SK-N-SH (cell line): ENCODE data around the gene DTX2. TPM values are rescaled to one million over a fixed set of nuclear protein-coding genes. Genes with fewer than 3 reads are reported as not detected.
"Not testable (repeated sequence)": the region's sequence is repeated elsewhere in the genome, so short reads cannot be mapped to it uniquely, and the experiment has no call there.

ENCODE experiments used
- CTCF ChIA-PET: fragments of 300-600, 350-600 bp; formaldehyde crosslinking; extraction: SDS; loops from one replicate; lab custom pipeline; 2021; lab: Yijun Ruan, JAX
- POLR2A ChIA-PET: fragments of 350-600 bp; sonication (Branson Sonifier 250); formaldehyde crosslinking; extraction: SDS; loops from one replicate; lab custom pipeline; 2020; ENCODE audit warnings: antibody characterized with exemption, inconsistent platforms; lab: Yijun Ruan, JAX
- DNase-seq: peaks from one replicate; pipeline ENCODE4 v3.0.0; 2012
- H2AFZ ChIP-seq: fragments of 200-600 bp; sonication (generic); 2 replicates; pipeline ENCODE4 v1.8.1; 2016; ENCODE audit warnings: antibody characterized with exemption, mild to moderate bottlenecking, low read depth
- H3F3A ChIP-seq: fragments of 200-600 bp; sonication (generic); replicated peaks from 2 replicates; pipeline ENCODE3; 2016; ENCODE audit warnings: antibody characterized with exemption, mild to moderate bottlenecking; ENCODE audit not compliant: insufficient read depth
- H3K27ac ChIP-seq, 2 experiments: fragments of 200-500 bp in 1 of 2; fragments of 200-600 bp in 1 of 2; sonication (Bioruptor generic) in 1 of 2; sonication (generic), shearing (Covaris generic) in 1 of 2; 2 replicates each; pipeline versions ENCODE4 v1.5.1 to v1.6.1; 2014 to 2016; ENCODE audit warnings: low read depth in 2 of 2, inconsistent platforms in 1 of 2, low read length in 1 of 2, mild to moderate bottlenecking in 1 of 2, mixed read lengths in 1 of 2
- H3K27me3 ChIP-seq: fragments of 200-600 bp; sonication (generic), shearing (Covaris generic); 2 replicates; pipeline ENCODE4 v1.6.1; 2016; ENCODE audit warnings: mixed run types; ENCODE audit not compliant: insufficient read depth
- H3K36me3 ChIP-seq, 2 experiments: fragments of 200-500 bp in 1 of 2; fragments of 200-600 bp in 1 of 2; sonication (Bioruptor generic) in 1 of 2; sonication (generic) in 1 of 2; replicated peaks in 1 of 2; 2 replicates each; pipeline versions ENCODE3 to v1.5.1; 2014 to 2016; ENCODE audit warnings: low read length in 1 of 2, mild to moderate bottlenecking in 1 of 2; ENCODE audit not compliant: insufficient read depth in 2 of 2, control insufficient read depth in 1 of 2
- H3K4me1 ChIP-seq, 2 experiments: fragments of 200-500 bp in 1 of 2; fragments of 200-600 bp in 1 of 2; sonication (Bioruptor generic) in 1 of 2; sonication (generic), shearing (Covaris generic) in 1 of 2; 2 replicates each; pipeline versions ENCODE4 v1.5.1 to v1.6.1; 2014 to 2016; ENCODE audit warnings: low read depth in 1 of 2, low read length in 1 of 2, mixed run types in 1 of 2; ENCODE audit not compliant: insufficient read depth in 2 of 2, control insufficient read depth in 1 of 2
- H3K4me2 ChIP-seq: fragments of 200-600 bp; sonication (generic), shearing (Covaris generic); 2 replicates; pipeline ENCODE4 v1.6.1; 2017; ENCODE audit warnings: mixed run types
- H3K4me3 ChIP-seq, 2 experiments: fragments of 200-500 bp in 1 of 2; fragments of 200-600 bp in 1 of 2; sonication (Bioruptor generic) in 1 of 2; sonication (generic), shearing (Covaris generic) in 1 of 2; 2 replicates each; pipeline versions ENCODE4 v1.5.1 to v1.8.1; 2014 to 2016; ENCODE audit warnings: low read depth in 2 of 2, inconsistent platforms in 1 of 2, low read length in 1 of 2, mild to moderate bottlenecking in 1 of 2, mixed read lengths in 1 of 2, moderate library complexity in 1 of 2
- H3K79me2 ChIP-seq: fragments of 200-600 bp; sonication (generic); 2 replicates; pipeline ENCODE4 v1.8.1; 2017; ENCODE audit warnings: mild to moderate bottlenecking; ENCODE audit not compliant: insufficient read depth
- H3K9ac ChIP-seq: fragments of 200-600 bp; sonication (generic); 2 replicates; pipeline ENCODE4 v1.6.1; 2017; ENCODE audit warnings: mixed run types
- H3K9me2 ChIP-seq: fragments of 200-600 bp; sonication (generic); 2 replicates; pipeline ENCODE4 v1.6.1; 2017; ENCODE audit warnings: mixed run types
- H3K9me3 ChIP-seq: fragments of 200-600 bp; sonication (generic); 2 replicates; pipeline ENCODE4 v1.6.1; 2017; ENCODE audit warnings: mixed run types, mild to moderate bottlenecking, moderate library complexity
- H4K20me1 ChIP-seq: fragments of 200-600 bp; sonication (generic); 2 replicates; pipeline ENCODE4 v1.6.1; 2017; ENCODE audit warnings: mild to moderate bottlenecking, mixed run types; ENCODE audit not compliant: insufficient read depth
- EP300 ChIP-seq, 2 experiments: IDR thresholded peaks; 2 replicates each; pipeline versions ENCODE4 v1.4.0 to v1.6.1; 2012; ENCODE audit warnings: borderline replicate concordance in 1 of 2, low read depth in 1 of 2, low read length in 1 of 2
- FOSL2 ChIP-seq: IDR thresholded peaks from 2 replicates; pipeline ENCODE4 v1.4.0; 2012; ENCODE audit warnings: low read depth, mild to moderate bottlenecking, moderate library complexity, borderline replicate concordance
- JUND ChIP-seq: IDR thresholded peaks from 2 replicates; pipeline ENCODE4 v1.4.0; 2012
- TAF1 ChIP-seq: IDR thresholded peaks from 2 replicates; pipeline ENCODE4 v1.6.1; 2012; ENCODE audit warnings: low read depth, mild to moderate bottlenecking, low read length, moderate library complexity, borderline replicate concordance
- TCF12 ChIP-seq: IDR thresholded peaks from 2 replicates; pipeline ENCODE4 v1.4.0; 2012
- TEAD4 ChIP-seq: IDR thresholded peaks from 2 replicates; pipeline ENCODE4 v1.4.0; 2012; ENCODE audit warnings: mild to moderate bottlenecking, borderline replicate concordance; ENCODE audit not compliant: insufficient read depth
- USF2 ChIP-seq: fragments of 150-350 bp; IDR thresholded peaks from 2 replicates; pipeline ENCODE4 v1.6.1; 2017; ENCODE audit warnings: antibody characterized with exemption, low read length, low read depth, borderline replicate concordance
- YY1 ChIP-seq: IDR thresholded peaks from 2 replicates; pipeline ENCODE4 v1.4.0; 2012; ENCODE audit warnings: low read depth, mild to moderate bottlenecking
- WGBS: methylation state at CpG from one replicate; pipeline ENCODE4 v1.1.6; 2017; ENCODE audit warnings: low lambda C conversion rate; 5-methylcytosine and 5-hydroxymethylcytosine counted together
- polyA plus RNA-seq, 3 experiments: library from polyadenylated mRNA; depleted of rRNA; stranded (reverse); fragments of >200 nt; gene quantifications; 2 replicates each; pipeline ENCODE4 v1.2.3, GENCODE V29; 2012
- TF ChIP-seq, protein P1 (sequence below): IDR thresholded peaks from 2 replicates; pipeline ENCODE4 v1.4.0; 2012; ENCODE audit warnings: low read depth
- TF ChIP-seq, protein P2 (sequence below): IDR thresholded peaks from 2 replicates; pipeline ENCODE4; 2012
- TF ChIP-seq, protein P3 (sequence below): IDR thresholded peaks from 2 replicates; pipeline ENCODE4 v1.6.1; 2012; ENCODE audit warnings: mild to moderate bottlenecking, low read depth, low read length, moderate library complexity

DTX2 gene
- polyA plus RNA-seq, 1 of the 3 experiments (the other 2 are of a cell fraction): 7.6 TPM

GRCh38 chr7:76417654-76418310, 43.7 kb upstream of the DTX2 start:
- H3K36me3 ChIP-seq, H3K27ac ChIP-seq, H3K27me3 ChIP-seq, H4K20me1 ChIP-seq, H3K4me1 ChIP-seq, DNase-seq, H2AFZ ChIP-seq, H3K9me3 ChIP-seq, POLR2A ChIA-PET, H3K9me2 ChIP-seq, H3K4me2 ChIP-seq, H3K4me3 ChIP-seq, CTCF ChIA-PET, H3K79me2 ChIP-seq, H3K9ac ChIP-seq: not testable (repeated sequence)
- WGBS: 96% methylated on average over 10 of the region's 10 CpGs
- H3F3A ChIP-seq: peaks cover 13% of the 10 kb centered on the region

DNA sequence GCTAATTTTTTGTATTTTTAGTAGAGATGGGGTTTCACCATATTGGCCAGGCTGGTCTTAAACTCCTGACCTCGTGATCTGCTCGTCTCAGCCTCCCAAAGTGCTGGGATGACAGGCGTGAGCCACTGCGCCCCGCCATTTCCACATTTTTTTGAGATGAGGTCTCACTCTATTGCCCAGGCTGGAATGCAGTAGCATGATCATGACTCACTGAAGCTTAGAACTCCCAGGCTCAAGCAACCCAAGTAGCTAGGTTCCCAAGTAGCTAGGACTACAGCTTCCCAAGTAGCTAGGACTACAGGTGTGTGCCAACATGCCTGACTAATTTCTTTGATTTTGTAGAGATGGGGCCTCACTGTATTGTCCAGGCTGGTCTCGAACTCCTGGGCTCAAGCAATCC, 40.4 kb upstream of the DTX2 start:
- H3K9ac ChIP-seq, DNase-seq, H2AFZ ChIP-seq, H3K4me2 ChIP-seq, H3K4me1 ChIP-seq, H3K36me3 ChIP-seq, H3K9me2 ChIP-seq, H4K20me1 ChIP-seq, H3K27me3 ChIP-seq, H3K9me3 ChIP-seq, CTCF ChIA-PET, POLR2A ChIA-PET, H3K4me3 ChIP-seq, H3K79me2 ChIP-seq: not testable (repeated sequence)
- 15% methylated on average over 6 of the region's 6 CpGs for WGBS
- TF ChIP-seq YY1 (peak; percentile 66), TCF12 (peak; percentile 73), EP300 (IDR thresholded peaks at IDR 0.05; ENCODE audit: borderline replicate concordance in 1 of 2, low read depth in 1 of 2, low read length in 1 of 2) (peak in 1 of 2 experiments; percentile 40; a peak in 1 of 4 replicates), TEAD4 (peak; percentile 92), FOSL2 (peak; percentile 98), JUND (peak; percentile 97)
- TF ChIP-seq, protein P1, sequence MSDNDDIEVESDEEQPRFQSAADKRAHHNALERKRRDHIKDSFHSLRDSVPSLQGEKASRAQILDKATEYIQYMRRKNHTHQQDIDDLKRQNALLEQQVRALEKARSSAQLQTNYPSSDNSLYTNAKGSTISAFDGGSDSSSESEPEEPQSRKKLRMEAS: peak; percentile 86
- TF ChIP-seq, protein P2, sequence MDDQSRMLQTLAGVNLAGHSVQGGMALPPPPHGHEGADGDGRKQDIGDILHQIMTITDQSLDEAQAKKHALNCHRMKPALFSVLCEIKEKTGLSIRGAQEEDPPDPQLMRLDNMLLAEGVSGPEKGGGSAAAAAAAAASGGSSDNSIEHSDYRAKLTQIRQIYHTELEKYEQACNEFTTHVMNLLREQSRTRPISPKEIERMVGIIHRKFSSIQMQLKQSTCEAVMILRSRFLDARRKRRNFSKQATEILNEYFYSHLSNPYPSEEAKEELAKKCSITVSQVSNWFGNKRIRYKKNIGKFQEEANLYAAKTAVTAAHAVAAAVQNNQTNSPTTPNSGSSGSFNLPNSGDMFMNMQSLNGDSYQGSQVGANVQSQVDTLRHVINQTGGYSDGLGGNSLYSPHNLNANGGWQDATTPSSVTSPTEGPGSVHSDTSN: peak; percentile 69
- peak overlapping the region in 1 of 2 experiments; percentile 78; a peak in 2 of 4 replicates for H3K27ac ChIP-seq
- peaks cover 13% of the 10 kb centered on the region for H3F3A ChIP-seq

DNA sequence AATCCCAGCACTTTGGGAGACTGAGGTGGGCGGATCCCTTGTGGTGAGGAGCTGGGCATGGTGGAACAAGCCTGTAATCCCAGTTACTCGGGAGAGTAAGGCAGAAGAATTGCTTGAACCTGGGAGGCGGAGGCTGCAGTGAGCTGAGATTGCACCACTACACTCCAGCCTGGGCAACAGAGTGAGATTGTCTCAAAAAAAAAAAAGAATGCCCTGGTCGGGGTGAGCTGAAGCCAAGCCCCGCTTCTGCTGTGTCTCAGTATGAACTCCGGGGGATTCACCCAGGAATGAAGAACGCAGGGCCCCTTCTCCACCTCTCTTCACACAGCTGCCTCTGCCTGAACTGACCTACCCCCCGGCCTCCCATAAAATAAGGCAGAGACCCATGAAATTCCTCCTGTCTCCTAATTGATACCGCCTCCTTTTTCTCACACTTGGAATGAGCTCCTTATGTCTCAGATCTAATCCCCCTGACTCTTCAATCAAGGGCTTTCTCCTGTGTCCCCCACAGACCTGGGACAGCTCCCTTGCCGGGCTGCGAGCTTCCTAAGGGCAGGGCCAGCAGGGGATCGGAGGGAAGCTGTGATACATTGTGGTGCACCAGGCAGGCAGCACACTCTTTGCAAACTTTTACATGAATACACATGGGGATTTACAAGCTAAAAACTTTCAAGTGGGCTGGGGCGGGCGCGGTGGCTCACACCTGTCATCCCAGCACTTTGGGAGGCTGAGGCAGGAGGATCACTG, 37.7 kb upstream of the DTX2 start:
- Histone ChIP-seq H3K9me3 (no peaks in the 10 kb centered on the region), H3K36me3 (no peaks in the 10 kb centered on the region), H3K9me2 (no peaks in the 10 kb centered on the region), H3K4me1 (no peaks in the 10 kb centered on the region), H3K27me3 (no peaks in the 10 kb centered on the region), H3F3A (peaks cover 13% of the 10 kb centered on the region), H4K20me1 (no peaks in the 10 kb centered on the region), H3K4me2 (no peak overlapping the region), H3K9ac (no peak overlapping the region), H2AFZ (no peak overlapping the region), H3K4me3 (no peak overlapping the region), H3K27ac (no peak overlapping the region), H3K79me2 (no peaks in the 10 kb centered on the region)
- TF ChIP-seq USF2 (no peak), TAF1 (no peak)
- TF ChIP-seq, protein P3, sequence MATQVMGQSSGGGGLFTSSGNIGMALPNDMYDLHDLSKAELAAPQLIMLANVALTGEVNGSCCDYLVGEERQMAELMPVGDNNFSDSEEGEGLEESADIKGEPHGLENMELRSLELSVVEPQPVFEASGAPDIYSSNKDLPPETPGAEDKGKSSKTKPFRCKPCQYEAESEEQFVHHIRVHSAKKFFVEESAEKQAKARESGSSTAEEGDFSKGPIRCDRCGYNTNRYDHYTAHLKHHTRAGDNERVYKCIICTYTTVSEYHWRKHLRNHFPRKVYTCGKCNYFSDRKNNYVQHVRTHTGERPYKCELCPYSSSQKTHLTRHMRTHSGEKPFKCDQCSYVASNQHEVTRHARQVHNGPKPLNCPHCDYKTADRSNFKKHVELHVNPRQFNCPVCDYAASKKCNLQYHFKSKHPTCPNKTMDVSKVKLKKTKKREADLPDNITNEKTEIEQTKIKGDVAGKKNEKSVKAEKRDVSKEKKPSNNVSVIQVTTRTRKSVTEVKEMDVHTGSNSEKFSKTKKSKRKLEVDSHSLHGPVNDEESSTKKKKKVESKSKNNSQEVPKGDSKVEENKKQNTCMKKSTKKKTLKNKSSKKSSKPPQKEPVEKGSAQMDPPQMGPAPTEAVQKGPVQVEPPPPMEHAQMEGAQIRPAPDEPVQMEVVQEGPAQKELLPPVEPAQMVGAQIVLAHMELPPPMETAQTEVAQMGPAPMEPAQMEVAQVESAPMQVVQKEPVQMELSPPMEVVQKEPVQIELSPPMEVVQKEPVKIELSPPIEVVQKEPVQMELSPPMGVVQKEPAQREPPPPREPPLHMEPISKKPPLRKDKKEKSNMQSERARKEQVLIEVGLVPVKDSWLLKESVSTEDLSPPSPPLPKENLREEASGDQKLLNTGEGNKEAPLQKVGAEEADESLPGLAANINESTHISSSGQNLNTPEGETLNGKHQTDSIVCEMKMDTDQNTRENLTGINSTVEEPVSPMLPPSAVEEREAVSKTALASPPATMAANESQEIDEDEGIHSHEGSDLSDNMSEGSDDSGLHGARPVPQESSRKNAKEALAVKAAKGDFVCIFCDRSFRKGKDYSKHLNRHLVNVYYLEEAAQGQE: peak; percentile 83
- DNase-seq: no peak
- WGBS: 87% methylated on average over 15 of the region's 15 CpGs
- ChIA-PET POLR2A (no interaction called here), CTCF (interaction anchor here (0.8 kb wide), 2 partner anchors 13 to 91 kb away, joined by 3 read pairs; no protein-coding TSS in a partner anchor)
